Natural killer cell (primary cell): ENCODE results near the gene TMEM108. TPM values are rescaled to one million over a fixed set of nuclear protein-coding genes. Genes with fewer than 3 reads are reported as not detected.

ENCODE experiments used
- ATAC-seq, 3 donors: fragments of 150-1000 bp in 2 of 3; fragments of 200-7000 bp in 1 of 3; cut with Tn5 transposase; 1 replicate in 1 of 3; 2 replicates in 2 of 3; pipeline ENCODE4 v1.10.0; 2021; ENCODE audit warnings: mild to moderate bottlenecking in 2 of 3, moderate library complexity in 2 of 3
- DNase-seq, 2 donors: peaks; one replicate each; pipeline versions ENCODE4 v3.0.0 to v3.0.0-alpha.2; 2013 to 2021; ENCODE audit warnings: mixed read lengths in 1 of 2
- H3K27ac ChIP-seq: one replicate; pipeline ENCODE4 v1.5.1; 2013; ENCODE audit warnings: mild to moderate bottlenecking, low read length
- H3K27me3 ChIP-seq: one replicate; pipeline ENCODE4 v1.6.1; 2013; ENCODE audit warnings: low read length; ENCODE audit not compliant: control insufficient read depth, insufficient read depth
- H3K36me3 ChIP-seq: one replicate; pipeline ENCODE4 v1.6.1; 2013; ENCODE audit warnings: low read length; ENCODE audit not compliant: control insufficient read depth, insufficient read depth
- H3K4me1 ChIP-seq: one replicate; pipeline ENCODE4 v1.6.1; 2013; ENCODE audit warnings: low read length; ENCODE audit not compliant: control insufficient read depth, insufficient read depth
- H3K4me3 ChIP-seq: one replicate; pipeline ENCODE4 v1.5.1; 2013; ENCODE audit warnings: low read length
- H3K9me3 ChIP-seq: one replicate; pipeline ENCODE4 v1.6.1; 2013; ENCODE audit warnings: low read length; ENCODE audit not compliant: control insufficient read depth, insufficient read depth
- H3K27ac Mint-ChIP-seq, 2 donors: one replicate each; pipeline ENCODE4 v1.8.0; 2022; ENCODE audit warnings: mild to moderate bottlenecking in 2 of 2, mixed read lengths in 2 of 2, moderate library complexity in 1 of 2
- H3K27me3 Mint-ChIP-seq, 2 donors: one replicate each; pipeline ENCODE4 v1.8.0; 2022; ENCODE audit warnings: low read depth in 2 of 2, mixed read lengths in 2 of 2
- H3K36me3 Mint-ChIP-seq: one replicate; pipeline ENCODE4 v1.8.0; 2022; ENCODE audit warnings: mixed read lengths
- H3K4me1 Mint-ChIP-seq, 2 donors: one replicate each; pipeline ENCODE4 v1.8.0; 2022; ENCODE audit warnings: mixed read lengths in 2 of 2
- H3K4me3 Mint-ChIP-seq: one replicate; pipeline ENCODE4 v1.8.0; 2022; ENCODE audit warnings: mild to moderate bottlenecking, moderate library complexity, mixed read lengths
- H3K9me3 Mint-ChIP-seq, 2 donors: one replicate each; pipeline ENCODE4 v1.8.0; 2022; ENCODE audit warnings: mixed read lengths in 2 of 2
- WGBS: methylation state at CpG from one replicate; pipeline ENCODE4 v1.1.7; 2013; ENCODE audit warnings: missing lambda C conversion rate; ENCODE audit not compliant: insufficient coverage; 5-methylcytosine and 5-hydroxymethylcytosine counted together
- intact Hi-C: fragments of 100-400 bp; cut with micrococcal nuclease; formaldehyde crosslinking; loops from one replicate; pipeline ENCODE4 v1.14.2; 2022
- total RNA-seq, 4 donors: library from RNA; stranded (reverse); fragments of 120-200 nt in 1 of 4; gene quantifications; one replicate each; pipeline versions ENCODE4 v1.2.3 to v1.2.4, GENCODE V29; 2013 to 2022
- TF ChIP-seq, protein P1 (sequence below): fragments of 200-600 bp; IDR thresholded peaks from one replicate; pipeline ENCODE4 v1.8.0; 2022; ENCODE audit warnings: antibody characterized with exemption

TMEM108 gene
- total RNA-seq, 3 donors from 2014 or later (not counting 1 experiment from before 2014, with no cell fraction given): not detected

DNA sequence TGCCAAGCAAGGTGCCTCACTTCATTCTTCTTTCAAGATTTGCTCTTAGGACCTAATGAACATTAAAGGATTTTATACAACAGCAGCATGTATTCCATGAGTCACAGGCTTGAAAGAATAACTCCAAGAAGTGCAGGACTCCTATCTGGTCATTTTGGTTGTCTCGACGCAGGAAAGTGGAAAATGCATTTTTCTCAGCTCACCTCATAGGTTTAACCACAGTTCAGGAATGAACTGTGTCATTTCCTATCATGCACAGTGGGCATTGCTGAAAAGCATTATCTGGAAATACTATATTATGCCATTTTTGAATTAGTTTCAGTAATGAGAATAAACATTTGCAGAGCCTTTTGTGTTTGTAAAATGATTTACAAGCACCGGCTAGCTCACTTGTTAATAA lies 263.0 kb downstream of the TMEM108 start:
- H3K27ac ChIP-seq: no peak overlapping the region
- no peak overlapping the region for H3K4me3 ChIP-seq
- ATAC-seq (no peak), DNase-seq (no peak)
- no peaks in the 10 kb centered on the region for H3K27me3 ChIP-seq
- intact Hi-C loops: no loop called here
- TF ChIP-seq, protein P1, sequence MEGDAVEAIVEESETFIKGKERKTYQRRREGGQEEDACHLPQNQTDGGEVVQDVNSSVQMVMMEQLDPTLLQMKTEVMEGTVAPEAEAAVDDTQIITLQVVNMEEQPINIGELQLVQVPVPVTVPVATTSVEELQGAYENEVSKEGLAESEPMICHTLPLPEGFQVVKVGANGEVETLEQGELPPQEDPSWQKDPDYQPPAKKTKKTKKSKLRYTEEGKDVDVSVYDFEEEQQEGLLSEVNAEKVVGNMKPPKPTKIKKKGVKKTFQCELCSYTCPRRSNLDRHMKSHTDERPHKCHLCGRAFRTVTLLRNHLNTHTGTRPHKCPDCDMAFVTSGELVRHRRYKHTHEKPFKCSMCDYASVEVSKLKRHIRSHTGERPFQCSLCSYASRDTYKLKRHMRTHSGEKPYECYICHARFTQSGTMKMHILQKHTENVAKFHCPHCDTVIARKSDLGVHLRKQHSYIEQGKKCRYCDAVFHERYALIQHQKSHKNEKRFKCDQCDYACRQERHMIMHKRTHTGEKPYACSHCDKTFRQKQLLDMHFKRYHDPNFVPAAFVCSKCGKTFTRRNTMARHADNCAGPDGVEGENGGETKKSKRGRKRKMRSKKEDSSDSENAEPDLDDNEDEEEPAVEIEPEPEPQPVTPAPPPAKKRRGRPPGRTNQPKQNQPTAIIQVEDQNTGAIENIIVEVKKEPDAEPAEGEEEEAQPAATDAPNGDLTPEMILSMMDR: no peak
- no peaks in the 10 kb centered on the region for H3K9me3 ChIP-seq
- Mint-ChIP-seq H3K4me3 (no peak overlapping the region), H3K27me3 (peaks cover 0 to 5% of the 10 kb centered on the region in 2 donors), H3K36me3 (no peaks in the 10 kb centered on the region), H3K4me1 (no peaks in the 10 kb centered on the region), H3K9me3 (peaks cover 0 to 3% of the 10 kb centered on the region in 2 donors), H3K27ac (no peak overlapping the region)
- H3K36me3 ChIP-seq: no peaks in the 10 kb centered on the region
- H3K4me1 ChIP-seq: no peaks in the 10 kb centered on the region
- 86% methylated on average over 3 of the region's 3 CpGs for WGBS

DNA sequence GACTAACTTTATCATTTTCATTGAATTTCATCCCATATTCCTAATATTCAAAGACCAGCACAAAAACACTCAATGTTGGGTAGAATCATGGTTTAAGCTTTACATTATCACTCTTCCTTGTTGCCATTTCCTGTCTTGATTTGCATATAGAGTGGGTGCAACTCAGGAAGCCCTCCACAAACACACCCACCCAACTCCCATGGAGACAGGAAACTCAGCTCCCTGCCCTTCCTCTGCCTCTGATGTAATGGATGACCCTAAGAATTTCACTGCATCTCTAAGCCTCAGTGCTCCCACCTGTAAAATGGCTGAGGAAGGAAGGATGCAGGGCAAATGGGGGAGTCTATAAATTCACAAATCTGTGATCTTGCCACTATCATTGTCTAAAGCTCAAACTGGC lies 263.5 kb downstream of the TMEM108 start:
- no peak for ATAC-seq
- H3K9me3 Mint-ChIP-seq: peaks cover 0 to 3% of the 10 kb centered on the region in 2 donors

DNA sequence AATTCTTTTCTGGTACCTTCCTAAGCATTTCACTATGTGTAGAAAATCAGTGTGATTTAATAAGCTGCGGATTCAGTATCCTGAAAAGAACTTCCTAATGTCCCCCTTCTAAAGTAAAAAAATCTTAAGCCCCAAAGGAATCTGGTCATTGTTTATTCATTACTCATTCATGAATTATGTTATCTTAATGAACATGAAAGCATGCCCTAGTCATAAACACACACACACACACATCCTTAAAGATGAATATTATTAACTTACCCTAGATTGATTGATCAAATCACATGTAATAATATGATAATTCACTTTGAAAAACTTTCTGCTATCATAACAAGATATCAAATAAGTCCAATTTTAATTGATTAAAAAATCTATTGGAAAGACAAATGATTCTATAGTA lies 265.2 kb downstream of the TMEM108 start:
- Mint-ChIP-seq H3K27me3 (peaks cover 0 to 5% of the 10 kb centered on the region in 2 donors), H3K9me3 (peaks cover 0 to 3% of the 10 kb centered on the region in 2 donors), H3K27ac (no peak overlapping the region), H3K4me1 (no peaks in the 10 kb centered on the region), H3K36me3 (no peaks in the 10 kb centered on the region), H3K4me3 (no peak overlapping the region)
- no CpG with 5 or more reads among the region's 1 CpG for WGBS
- Histone ChIP-seq H3K27ac (no peak overlapping the region), H3K4me1 (no peaks in the 10 kb centered on the region), H3K27me3 (no peaks in the 10 kb centered on the region), H3K36me3 (no peaks in the 10 kb centered on the region), H3K9me3 (no peaks in the 10 kb centered on the region), H3K4me3 (no peak overlapping the region)
- TF ChIP-seq, protein P1: no peak
- intact Hi-C loops: no loop called here
- DNase-seq (no peak), ATAC-seq (no peak)

More for the DNA sequence above, 263.5 kb downstream of the TMEM108 start:
- no peaks in the 10 kb centered on the region for H3K36me3 ChIP-seq
- DNase-seq: no peak
- Mint-ChIP-seq H3K27ac (no peak overlapping the region), H3K4me1 (no peaks in the 10 kb centered on the region), H3K4me3 (no peak overlapping the region), H3K36me3 (no peaks in the 10 kb centered on the region), H3K27me3 (peaks cover 0 to 5% of the 10 kb centered on the region in 2 donors)
- no peak overlapping the region for H3K4me3 ChIP-seq
- TF ChIP-seq, protein P1: no peak
- no peak overlapping the region for H3K27ac ChIP-seq
- H3K4me1 ChIP-seq: no peaks in the 10 kb centered on the region
- intact Hi-C loops: no loop called here
- H3K27me3 ChIP-seq: no peaks in the 10 kb centered on the region
- H3K9me3 ChIP-seq: no peaks in the 10 kb centered on the region

DNA sequence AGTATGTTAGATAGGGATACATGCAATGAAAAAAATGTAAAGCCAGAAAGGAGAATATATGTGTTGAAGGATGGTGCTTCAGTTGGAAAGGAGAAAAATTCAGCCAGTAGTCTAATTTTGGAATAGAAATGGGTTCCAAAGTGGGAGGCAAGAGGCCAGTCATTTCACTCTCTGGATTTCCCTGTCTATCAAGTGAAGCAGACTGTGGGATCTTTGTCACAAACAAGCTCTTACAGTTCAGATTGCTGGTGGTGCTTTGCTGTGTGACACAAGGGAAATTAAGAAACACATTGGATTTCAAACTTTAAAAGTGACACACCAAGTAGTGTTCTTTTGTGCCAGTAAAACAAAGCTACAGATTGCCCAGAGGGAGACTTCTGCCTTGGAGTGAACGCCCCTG lies 279.7 kb downstream of the TMEM108 start:
- no peak overlapping the region for H3K4me3 Mint-ChIP-seq
- H3K36me3 Mint-ChIP-seq: peaks cover 7% of the 10 kb centered on the region
- DNase-seq (no peak), ATAC-seq (no peak)
- intact Hi-C loops: no loop called here
- H3K9me3 ChIP-seq: peaks cover 9% of the 10 kb centered on the region
- TF ChIP-seq, protein P1: no peak
- H3K27ac ChIP-seq: no peak overlapping the region
- no peak overlapping the region for H3K4me3 ChIP-seq
- H3K9me3 Mint-ChIP-seq: peaks cover 7 to 8% of the 10 kb centered on the region in 2 donors
- no peak overlapping the region for H3K27ac Mint-ChIP-seq
- no peaks in the 10 kb centered on the region for H3K4me1 Mint-ChIP-seq
- H3K27me3 ChIP-seq: no peaks in the 10 kb centered on the region
- 33% methylated on average over 1 of the region's 1 CpG for WGBS
- H3K27me3 Mint-ChIP-seq: no peaks in the 10 kb centered on the region
- no peaks in the 10 kb centered on the region for H3K4me1 ChIP-seq
- H3K36me3 ChIP-seq: no peaks in the 10 kb centered on the region
